Fibroblast of villous mesenchyme (primary cell): ENCODE measurements around the gene PRKD2. TPM values are rescaled to one million over a fixed set of nuclear protein-coding genes. Genes with fewer than 3 reads are reported as not detected.

Experiments
- DNase-seq: peaks from one replicate; pipeline ENCODE4 v3.0.0-alpha.2; 2010; ENCODE audit warnings: low read depth
- H3K4me3 ChIP-seq: 2 replicates; pipeline ENCODE4 v1.5.1; 2011; ENCODE audit warnings: low read depth, mild to moderate bottlenecking, low read length
- CTCF ChIP-seq: IDR thresholded peaks from 2 replicates; pipeline ENCODE4 v1.5.1; 2012; ENCODE audit warnings: low read depth, mild to moderate bottlenecking, low read length; ENCODE audit not compliant: insufficient read depth
- total RNA-seq: library from RNA; depleted of rRNA; stranded (reverse); fragments of >200 nt; gene quantifications from 2 replicates; pipeline ENCODE4 v1.2.3, GENCODE V29; 2012

The PRKD2 gene
- total RNA-seq, 1 donor, result 11.7 TPM

DNA sequence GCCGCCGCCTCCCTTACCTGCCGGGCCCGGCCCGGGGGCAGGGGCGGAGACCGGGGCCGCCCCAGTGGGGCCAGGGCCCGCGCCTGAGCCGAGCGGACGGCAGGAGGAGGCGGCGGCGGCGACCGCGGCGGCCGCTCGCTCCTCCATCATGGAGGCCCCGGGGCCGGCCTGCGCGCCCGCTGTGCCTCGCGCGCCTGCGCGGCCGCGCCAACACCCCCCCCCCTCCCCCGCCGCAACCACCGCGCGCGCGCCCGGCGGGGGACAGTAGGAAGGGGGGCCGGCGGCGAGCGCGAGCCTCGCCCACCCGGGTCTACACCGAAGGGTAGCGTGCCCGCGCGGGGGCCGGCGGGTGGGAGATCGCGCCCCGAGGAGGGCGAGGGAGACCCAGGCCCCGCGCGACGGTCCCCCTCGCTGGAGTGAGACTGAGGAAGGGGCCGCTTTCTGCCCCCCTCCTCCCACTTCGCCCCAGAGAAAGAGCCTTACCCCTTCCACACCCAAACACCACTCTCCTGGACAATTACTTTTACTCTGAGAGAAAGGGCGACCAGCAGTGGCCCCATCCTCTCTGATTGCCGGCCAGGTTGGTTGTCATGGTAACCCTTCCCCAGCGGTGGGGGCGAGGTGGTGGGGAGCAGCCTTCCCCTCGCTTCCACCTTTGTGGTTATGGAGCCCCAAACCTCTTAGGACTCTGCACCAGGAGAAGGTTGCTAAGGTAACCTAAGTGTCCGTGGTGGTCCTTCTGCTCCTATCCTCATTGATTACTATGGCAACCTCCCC is 29.6 kb upstream of the PRKD2 start, which contains the start of gene STRN4:
Gene STRN4, minus strand, starts transcription at position 170 of the 777 bp plus-strand sequence. Its CDS starts 20 bp downstream, at position 150.
- DNase-seq, result peak; percentile 36

GRCh38 chr19:46745521-46746280 is 28.8 kb upstream of the PRKD2 start, which contains the start of gene FKRP:
FKRP (plus strand) TSS chr19:46746057; CDS start chr19:46755451, 9,394 bp downstream.
- no peak for DNase-seq
- no peak for TF ChIP-seq CTCF
- peak within 1 kb of the TSS; percentile 86 for H3K4me3 ChIP-seq

More for the DNA sequence above, 29.6 kb upstream of the PRKD2 start, which contains the start of gene STRN4:
- no peak for TF ChIP-seq CTCF
- H3K4me3 ChIP-seq, result peak within 1 kb of the TSS; percentile 86

GRCh38 chr19:46745030-46745429 is 28.1 kb upstream of the PRKD2 start:
- H3K4me3 ChIP-seq, result peak overlapping the region; percentile 86
- no peak for TF ChIP-seq CTCF
- no peak for DNase-seq

DNA sequence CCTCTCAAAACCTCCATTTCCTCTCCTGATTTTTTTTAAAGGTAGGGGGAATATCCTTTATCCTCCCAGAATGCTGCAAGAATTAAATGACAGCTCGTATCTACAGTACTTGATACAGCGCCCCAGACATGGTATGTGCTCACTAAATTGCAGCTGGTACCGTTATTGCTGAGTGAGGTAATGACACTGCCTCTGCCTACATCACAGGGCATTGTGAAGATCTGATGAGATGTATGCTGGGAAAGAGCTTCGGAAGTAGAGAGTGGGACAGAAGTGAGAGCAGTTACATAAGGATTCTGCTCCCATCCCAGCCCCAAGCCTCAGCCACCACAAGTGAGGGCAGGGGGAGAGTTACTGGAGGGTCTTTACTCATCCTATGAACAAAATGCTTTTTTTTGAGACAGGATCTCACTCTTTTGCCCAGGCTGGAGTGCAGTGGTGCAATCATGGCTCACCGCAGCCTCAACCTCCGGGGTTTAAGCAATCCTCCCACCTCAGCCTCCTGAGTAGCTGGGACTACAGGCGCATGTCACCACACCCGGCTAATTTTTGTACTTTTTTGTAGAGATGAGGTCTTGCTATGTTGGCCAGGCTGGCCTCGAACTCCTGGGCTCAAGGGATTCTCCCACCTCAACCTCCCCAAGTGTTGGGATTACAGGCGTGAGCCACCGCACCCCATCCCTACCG is 27.2 kb upstream of the PRKD2 start:
- H3K4me3 ChIP-seq, result peak overlapping the region; percentile 86
- no peak for TF ChIP-seq CTCF
- DNase-seq, result no peak

GRCh38 chr19:46742926-46743480 is 26.1 kb upstream of the PRKD2 start:
- DNase-seq, result no peak

More at GRCh38 chr19:46742926-46743480, 26.1 kb upstream of the PRKD2 start:
- TF ChIP-seq CTCF, result no peak
- no peak overlapping the region for H3K4me3 ChIP-seq
